K562 (cell line): ENCODE results near the gene ZBTB2. TPM values are rescaled to one million over a fixed set of nuclear protein-coding genes. Genes with fewer than 3 reads are reported as not detected.
A peak's percentile ranks its signal among the peaks of the same experiment; 100 is the strongest.

Experiments used
- CHD2 ChIP-seq: IDR thresholded peaks from 2 replicates; pipeline ENCODE4 v1.6.1; 2011; ENCODE audit warnings: low read depth, low read length
- ETV5 ChIP-seq: sonication (generic); formaldehyde crosslinking; IDR thresholded peaks from 2 replicates; pipeline ENCODE4 v1.4.0; 2020; ENCODE audit warnings: low read depth, mild to moderate bottlenecking, missing genetic modification reagents
- FOXP1 ChIP-seq: sonication (generic); formaldehyde crosslinking; IDR thresholded peaks from 2 replicates; pipeline ENCODE4 v1.8.0; 2022; ENCODE audit warnings: mild to moderate bottlenecking, missing genetic modification reagents
- LEF1 ChIP-seq: fragments of 450-650 bp; IDR thresholded peaks from 2 replicates; pipeline ENCODE4 v1.6.1; 2016; ENCODE audit warnings: mild to moderate bottlenecking
- MBD2 ChIP-seq: sonication (generic); IDR thresholded peaks from 2 replicates; pipeline ENCODE4 v1.6.1; 2016; ENCODE audit warnings: low read depth, borderline replicate concordance
- MCM2 ChIP-seq: fragments of 450-650 bp; IDR thresholded peaks from 2 replicates; pipeline ENCODE4 v1.6.1; 2017; ENCODE audit warnings: low read depth, mild to moderate bottlenecking
- MED1 ChIP-seq: sonication (generic); formaldehyde crosslinking; IDR thresholded peaks from 2 replicates; pipeline ENCODE4 v1.8.1; 2023; ENCODE audit warnings: missing genetic modification reagents, borderline replicate concordance
- RBBP5 ChIP-seq: fragments of 200-600 bp; sonication (generic); IDR thresholded peaks from 2 replicates; pipeline ENCODE4 v1.6.1; 2012; ENCODE audit warnings: borderline replicate concordance, mild to moderate bottlenecking, low read length, control low read depth, inconsistent platforms; ENCODE audit not compliant: insufficient read depth, poor library complexity, severe bottlenecking
- SREBF2 ChIP-seq: sonication (generic); formaldehyde crosslinking; IDR thresholded peaks from 2 replicates; pipeline ENCODE4 v1.4.0; 2020; ENCODE audit warnings: mild to moderate bottlenecking, missing genetic modification reagents
- TAF1 ChIP-seq: IDR thresholded peaks from 2 replicates; pipeline ENCODE4 v1.6.1; 2011; ENCODE audit warnings: mild to moderate bottlenecking, low read length, moderate library complexity; ENCODE audit not compliant: insufficient read depth, control insufficient read depth, severe bottlenecking; ENCODE audit errors: extremely low read depth
- TBP ChIP-seq: optimal IDR thresholded peaks from 2 replicates; pipeline ENCODE3; 2011; ENCODE audit warnings: low read depth, low read length, improper control_type of control experiment
- ZEB2 ChIP-seq: fragments of 450-650 bp; IDR thresholded peaks from 2 replicates; pipeline ENCODE4 v1.6.1; 2016
- ZFPM2 ChIP-seq: fragments of 250-450 bp; sonication (Bioruptor Pico); IDR thresholded peaks from 2 replicates; pipeline ENCODE4 v1.5.1; 2022; ENCODE audit warnings: mild to moderate bottlenecking
- ZNF140 ChIP-seq: fragments of 250-450 bp; sonication (Bioruptor Pico); IDR thresholded peaks from 2 replicates; pipeline ENCODE4 v1.8.0; 2021; ENCODE audit warnings: moderate library complexity, mild to moderate bottlenecking, inconsistent platforms
- ZNF766 ChIP-seq: fragments of 200-800 bp; sonication (Bioruptor generic); conservative IDR thresholded peaks from 2 replicates; pipeline ENCODE4 v1.6.1; 2016; ENCODE audit warnings: missing genetic modification characterization, missing compliant biosample characterization
- ZNF780A ChIP-seq: fragments of 250-450 bp; sonication (Bioruptor Pico); IDR thresholded peaks from 2 replicates; pipeline ENCODE4 v1.5.0; 2021; ENCODE audit warnings: mild to moderate bottlenecking
- polyA plus RNA-seq, 8 experiments: library from polyadenylated mRNA; depleted of rRNA in 4 of 8; stranded (reverse) in 5 of 8; unstranded in 3 of 8; fragments of >200 nt; fragmentation: Nextera tagmentation in 2 of 8; fragmentation: Illumina TruSeq in 1 of 8; extraction: Ambion mirVana in 2 of 8; extraction: Trizol in 1 of 8; gene quantifications; 2 replicates each; pipeline versions ENCODE4 v1.2.1 to v1.2.3, GENCODE V29; 2011 to 2014; ENCODE audit warnings: inconsistent platforms in 1 of 8, missing spikeins in 1 of 8
- total RNA-seq, 7 experiments: library from RNA; depleted of rRNA in 6 of 7; stranded (reverse); fragments of >200 nt in 6 of 7; fragmentation: Illumina TruSeq in 2 of 7; extraction: Trizol in 2 of 7; gene quantifications; 2 replicates each; pipeline versions ENCODE4 v1.2.1 to v1.2.3, GENCODE V29; 2011 to 2021; ENCODE audit warnings: low replicate concordance in 1 of 7
- TF ChIP-seq, protein P1 (sequence below), 2 experiments: fragments of 450-650 bp in 1 of 2; sonication (generic) in 1 of 2; formaldehyde crosslinking; conservative IDR thresholded peaks; 2 replicates each; pipeline versions ENCODE4 v1.4.0 to v1.8.1; 2020 to 2022; ENCODE audit warnings: mild to moderate bottlenecking in 1 of 2, missing genetic modification reagents in 1 of 2
- TF ChIP-seq, protein P2 (sequence below): fragments of 250-450 bp; sonication (Bioruptor Pico); IDR thresholded peaks from 2 replicates; pipeline ENCODE4 v1.4.0; 2020; ENCODE audit warnings: borderline replicate concordance
- TF ChIP-seq, protein P3 (sequence below): fragments of 250-450 bp; sonication (Bioruptor Pico); IDR thresholded peaks from 2 replicates; pipeline ENCODE4 v1.8.0; 2021; ENCODE audit warnings: borderline replicate concordance, mild to moderate bottlenecking, moderate library complexity; ENCODE audit not compliant: poor library complexity, severe bottlenecking
- TF ChIP-seq, protein P4 (sequence below): fragments of 450-650 bp; formaldehyde crosslinking; IDR thresholded peaks from 2 replicates; pipeline ENCODE4 v1.4.0; 2020; ENCODE audit warnings: mild to moderate bottlenecking, mixed read lengths
- TF ChIP-seq, protein P5 (sequence below), 2 experiments: fragments of 250-450 bp in 1 of 2; fragments of 450-650 bp in 1 of 2; sonication (Bioruptor Pico) in 1 of 2; IDR thresholded peaks; 2 replicates each; pipeline versions ENCODE4 v1.6.1 to v1.8.0; 2016 to 2021; ENCODE audit warnings: mild to moderate bottlenecking in 2 of 2, moderate library complexity in 2 of 2, missing compliant biosample characterization in 1 of 2, missing genetic modification characterization in 1 of 2
- TF ChIP-seq, protein P6 (sequence below): fragments of 450-650 bp; IDR thresholded peaks from 2 replicates; pipeline ENCODE4 v1.6.1; 2016; ENCODE audit warnings: missing biosample characterization, missing genetic modification characterization

The ZBTB2 gene
- total and polyA plus RNA-seq, 9 of the 15 experiments (the other 6 are each of a cell fraction or from before 2014, with no cell fraction given), result 5.1 to 26.2 (median 16.4) TPM

DNA sequence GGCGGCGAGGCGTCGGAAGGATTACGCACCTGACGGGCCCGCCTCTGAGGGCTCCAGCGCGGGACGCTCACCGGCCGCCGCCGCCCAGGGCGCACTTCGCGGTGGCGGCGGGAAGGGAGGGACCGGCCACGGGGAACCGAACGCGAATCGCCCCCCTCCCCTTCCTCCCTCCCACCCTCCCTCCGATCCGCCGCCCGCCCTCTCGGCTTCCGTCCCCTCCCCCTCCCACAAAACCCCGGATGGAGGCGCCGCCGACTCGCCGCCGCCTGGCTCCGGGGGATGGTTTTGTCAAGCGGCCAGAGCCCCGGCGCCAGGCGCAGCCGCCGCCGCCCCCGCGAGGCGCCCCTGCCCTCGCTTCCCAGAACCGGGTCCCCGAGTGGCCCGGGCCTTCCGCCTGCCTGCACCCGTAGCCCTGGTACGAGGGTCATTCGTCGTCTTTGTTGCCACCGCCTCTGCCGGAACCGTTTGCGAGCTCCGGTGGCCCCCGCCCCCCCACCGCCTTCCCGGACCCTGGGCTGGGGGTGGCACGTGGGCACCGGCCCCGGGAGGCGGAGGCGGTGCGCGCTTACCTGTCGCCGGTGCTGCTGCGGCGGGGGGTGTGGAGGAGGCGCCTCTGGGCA lies 398 bp downstream of the ZBTB2 start (continued):
- TF ChIP-seq, protein P1, sequence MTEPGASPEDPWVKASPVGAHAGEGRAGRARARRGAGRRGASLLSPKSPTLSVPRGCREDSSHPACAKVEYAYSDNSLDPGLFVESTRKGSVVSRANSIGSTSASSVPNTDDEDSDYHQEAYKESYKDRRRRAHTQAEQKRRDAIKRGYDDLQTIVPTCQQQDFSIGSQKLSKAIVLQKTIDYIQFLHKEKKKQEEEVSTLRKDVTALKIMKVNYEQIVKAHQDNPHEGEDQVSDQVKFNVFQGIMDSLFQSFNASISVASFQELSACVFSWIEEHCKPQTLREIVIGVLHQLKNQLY (CRISPR knock-in tag; conservative IDR thresholded peaks at IDR 0.05), result 0 out of 4 replicates have a peak, but pooled peaks of 1 of the 2 experiments have one; percentile 80
- TF ChIP-seq TBP (no peak), ZEB2 (no peak), SREBF2 (CRISPR knock-in tag) (no peak), MED1 (CRISPR knock-in tag) (no peak), ZNF766 (CRISPR knock-in tag) (no peak), MBD2 (no peak), ZNF780A (no peak), CHD2 (no peak), ETV5 (no peak), MCM2 (no peak), LEF1 (no peak), FOXP1 (CRISPR knock-in tag) (peak; percentile 19; the same call in 1 of the 2 replicates), RBBP5 (peak; percentile 70), ZFPM2 (no peak), TAF1 (peak; percentile 14), ZNF140 (CRISPR knock-in tag) (no peak)
- TF ChIP-seq, protein P2, sequence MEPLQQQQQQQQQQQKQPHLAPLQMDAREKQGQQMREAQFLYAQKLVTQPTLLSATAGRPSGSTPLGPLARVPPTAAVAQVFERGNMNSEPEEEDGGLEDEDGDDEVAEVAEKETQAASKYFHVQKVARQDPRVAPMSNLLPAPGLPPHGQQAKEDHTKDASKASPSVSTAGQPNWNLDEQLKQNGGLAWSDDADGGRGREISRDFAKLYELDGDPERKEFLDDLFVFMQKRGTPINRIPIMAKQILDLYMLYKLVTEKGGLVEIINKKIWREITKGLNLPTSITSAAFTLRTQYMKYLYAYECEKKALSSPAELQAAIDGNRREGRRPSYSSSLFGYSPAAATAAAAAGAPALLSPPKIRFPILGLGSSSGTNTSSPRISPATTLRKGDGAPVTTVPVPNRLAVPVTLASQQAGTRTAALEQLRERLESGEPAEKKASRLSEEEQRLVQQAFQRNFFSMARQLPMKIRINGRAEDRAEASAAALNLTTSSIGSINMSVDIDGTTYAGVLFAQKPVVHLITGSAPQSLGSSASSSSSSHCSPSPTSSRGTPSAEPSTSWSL (CRISPR knock-in tag), result no peak
- TF ChIP-seq, protein P3, sequence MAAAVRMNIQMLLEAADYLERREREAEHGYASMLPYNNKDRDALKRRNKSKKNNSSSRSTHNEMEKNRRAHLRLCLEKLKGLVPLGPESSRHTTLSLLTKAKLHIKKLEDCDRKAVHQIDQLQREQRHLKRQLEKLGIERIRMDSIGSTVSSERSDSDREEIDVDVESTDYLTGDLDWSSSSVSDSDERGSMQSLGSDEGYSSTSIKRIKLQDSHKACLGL (CRISPR knock-in tag), result peak; percentile 15
- TF ChIP-seq, protein P4, sequence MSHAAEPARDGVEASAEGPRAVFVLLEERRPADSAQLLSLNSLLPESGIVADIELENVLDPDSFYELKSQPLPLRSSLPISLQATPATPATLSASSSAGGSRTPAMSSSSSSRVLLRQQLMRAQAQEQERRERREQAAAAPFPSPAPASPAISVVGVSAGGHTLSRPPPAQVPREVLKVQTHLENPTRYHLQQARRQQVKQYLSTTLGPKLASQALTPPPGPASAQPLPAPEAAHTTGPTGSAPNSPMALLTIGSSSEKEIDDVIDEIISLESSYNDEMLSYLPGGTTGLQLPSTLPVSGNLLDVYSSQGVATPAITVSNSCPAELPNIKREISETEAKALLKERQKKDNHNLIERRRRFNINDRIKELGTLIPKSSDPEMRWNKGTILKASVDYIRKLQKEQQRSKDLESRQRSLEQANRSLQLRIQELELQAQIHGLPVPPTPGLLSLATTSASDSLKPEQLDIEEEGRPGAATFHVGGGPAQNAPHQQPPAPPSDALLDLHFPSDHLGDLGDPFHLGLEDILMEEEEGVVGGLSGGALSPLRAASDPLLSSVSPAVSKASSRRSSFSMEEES (CRISPR knock-in tag), result no peak
- TF ChIP-seq, protein P5, sequence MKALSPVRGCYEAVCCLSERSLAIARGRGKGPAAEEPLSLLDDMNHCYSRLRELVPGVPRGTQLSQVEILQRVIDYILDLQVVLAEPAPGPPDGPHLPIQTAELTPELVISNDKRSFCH (CRISPR knock-in tag; IDR thresholded peaks at IDR 0.05), result no peak
- TF ChIP-seq, protein P5 (tag; IDR thresholded peaks at IDR 0.05), result peak; percentile 69; the same call in 1 of the 2 replicates
- TF ChIP-seq, protein P6, sequence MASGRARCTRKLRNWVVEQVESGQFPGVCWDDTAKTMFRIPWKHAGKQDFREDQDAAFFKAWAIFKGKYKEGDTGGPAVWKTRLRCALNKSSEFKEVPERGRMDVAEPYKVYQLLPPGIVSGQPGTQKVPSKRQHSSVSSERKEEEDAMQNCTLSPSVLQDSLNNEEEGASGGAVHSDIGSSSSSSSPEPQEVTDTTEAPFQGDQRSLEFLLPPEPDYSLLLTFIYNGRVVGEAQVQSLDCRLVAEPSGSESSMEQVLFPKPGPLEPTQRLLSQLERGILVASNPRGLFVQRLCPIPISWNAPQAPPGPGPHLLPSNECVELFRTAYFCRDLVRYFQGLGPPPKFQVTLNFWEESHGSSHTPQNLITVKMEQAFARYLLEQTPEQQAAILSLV, result no peak
